IPS-18a (cell line): ENCODE data around the gene CT45A8.
"Not testable (repeated sequence)": the region's sequence is repeated elsewhere in the genome, so short reads cannot be mapped to it uniquely, and the experiment has no call there.

Experiments used
- H3K27ac ChIP-seq: one replicate; pipeline ENCODE4 v1.5.1; 2013; ENCODE audit warnings: low read length
- H3K27me3 ChIP-seq: one replicate; pipeline ENCODE4 v1.6.1; 2013; ENCODE audit warnings: mild to moderate bottlenecking, low read length; ENCODE audit not compliant: control insufficient read depth, insufficient read depth
- H3K36me3 ChIP-seq: one replicate; pipeline ENCODE4 v1.6.1; 2013; ENCODE audit warnings: low read depth, low read length; ENCODE audit not compliant: control insufficient read depth
- H3K4me1 ChIP-seq: one replicate; pipeline ENCODE4 v1.6.1; 2013; ENCODE audit warnings: low read depth, low read length; ENCODE audit not compliant: control insufficient read depth
- H3K4me3 ChIP-seq: one replicate; pipeline ENCODE4 v1.5.1; 2013; ENCODE audit warnings: low read length
- H3K9ac ChIP-seq: one replicate; pipeline ENCODE4 v1.6.1; 2013; ENCODE audit warnings: mild to moderate bottlenecking, low read length, moderate library complexity
- H3K9me3 ChIP-seq: one replicate; pipeline ENCODE4 v1.6.1; 2013; ENCODE audit warnings: low read depth, low read length; ENCODE audit not compliant: control insufficient read depth

The CT45A8 gene

DNA sequence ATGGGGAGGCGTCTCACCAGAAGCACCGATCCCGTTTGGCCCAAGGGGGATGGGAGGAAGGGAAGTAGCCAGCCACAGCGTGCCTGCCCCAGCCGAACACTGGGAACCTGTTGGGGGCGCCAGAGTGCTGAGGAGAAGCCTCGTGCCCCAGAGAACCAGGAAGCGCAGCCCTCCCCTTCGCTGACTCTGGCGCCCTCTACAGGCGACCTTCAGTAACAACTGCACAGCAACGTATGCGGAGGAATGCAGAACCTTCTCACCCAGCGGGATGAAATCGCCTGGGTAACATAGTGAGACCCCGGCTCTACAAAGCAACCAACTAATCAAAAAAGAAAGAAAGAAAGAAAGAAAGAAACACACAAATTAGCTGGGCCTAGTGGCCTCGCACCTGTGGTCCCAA lies at the start of gene CT45A8:
TSS of gene CT45A8 (minus strand) at position 101 of the 400 bp plus-strand sequence. CDS start 3,755 bp downstream, outside the sequence.
- H3K4me1 ChIP-seq, H3K4me3 ChIP-seq, H3K9me3 ChIP-seq, H3K36me3 ChIP-seq, H3K9ac ChIP-seq, H3K27me3 ChIP-seq, H3K27ac ChIP-seq: not testable (repeated sequence)

DNA sequence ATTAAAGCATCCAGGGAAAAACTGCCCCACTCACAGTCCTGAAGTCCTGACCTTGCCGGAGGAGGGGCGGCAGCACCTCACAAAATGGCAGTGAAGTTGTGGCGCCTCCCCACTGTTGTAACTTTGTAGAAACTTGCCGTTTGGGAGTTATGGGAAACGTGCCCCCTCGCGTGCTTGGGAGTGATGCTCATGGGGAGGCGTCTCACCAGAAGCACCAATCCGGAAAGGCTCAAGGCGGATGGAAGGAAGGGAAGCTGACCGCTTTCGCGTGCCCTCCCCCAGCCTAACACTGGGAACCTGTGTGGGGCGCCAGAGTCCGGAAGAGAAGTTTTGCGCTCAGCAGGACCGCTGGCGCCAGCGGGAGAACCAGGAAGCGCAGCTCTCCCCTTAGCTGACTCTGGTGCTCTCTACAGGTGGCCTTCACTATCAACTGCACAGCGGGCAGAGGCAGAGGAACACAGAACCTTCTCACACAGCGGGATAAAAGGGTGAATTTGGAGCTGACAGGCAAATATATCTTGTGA lies 39.0 kb upstream of the CT45A8 start, which contains the start of the genes CT45A10 and SAGE1:
TSS of gene CT45A10 (minus strand) at position 151 of the 524 bp plus-strand sequence. CDS start 8,100 bp downstream, outside the sequence.
TSS of gene SAGE1 (plus strand) at position 423 of the 524 bp plus-strand sequence. CDS start 2,527 bp downstream, outside the sequence.
- Histone ChIP-seq H3K4me3 (no peak within 1 kb of the TSS), H3K27ac (no peak within 1 kb of the TSS), H3K36me3 (no peaks in the 10 kb centered on the region), H3K27me3 (no peaks in the 10 kb centered on the region), H3K4me1 (no peaks in the 10 kb centered on the region), H3K9me3 (peaks cover 39% of the 10 kb centered on the region), H3K9ac (no peak within 1 kb of the TSS)

GRCh38 chrX:135892781-135893180 lies 38.4 kb upstream of the CT45A8 start:
- no peaks in the 10 kb centered on the region for H3K4me1 ChIP-seq
- H3K36me3 ChIP-seq = no peaks in the 10 kb centered on the region
- no peak overlapping the region for H3K9ac ChIP-seq
- H3K9me3 ChIP-seq = peaks cover 39% of the 10 kb centered on the region
- H3K27me3 ChIP-seq = no peaks in the 10 kb centered on the region
- H3K4me3 ChIP-seq = no peak overlapping the region
- H3K27ac ChIP-seq = no peak overlapping the region

DNA sequence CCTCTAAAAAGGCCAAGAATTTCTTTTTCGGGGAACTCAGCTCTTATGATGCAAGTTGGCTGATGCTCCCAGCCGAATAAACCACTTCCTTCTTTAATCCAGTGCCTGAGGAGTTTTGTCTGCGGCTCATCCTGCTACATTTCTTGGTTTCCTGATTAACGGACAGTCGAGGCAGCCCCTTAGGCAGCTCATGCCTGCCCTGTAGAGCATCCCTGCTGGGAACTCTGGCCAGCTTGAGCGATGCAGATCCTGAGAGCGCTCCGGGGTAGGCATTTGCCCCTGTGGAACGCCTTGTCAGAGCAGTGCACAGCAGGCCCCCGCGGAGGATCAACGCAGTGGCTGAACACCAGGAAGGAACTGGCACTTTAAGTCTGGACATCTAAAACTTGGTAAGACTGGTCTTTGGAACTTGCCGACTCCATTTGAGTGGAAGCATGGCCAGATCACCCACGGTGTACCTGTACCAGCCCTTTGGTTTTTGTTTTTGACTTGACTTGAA lies 35.8 kb upstream of the CT45A8 start:
- H3K4me1 ChIP-seq = no peaks in the 10 kb centered on the region
- no peak overlapping the region for H3K4me3 ChIP-seq
- H3K27ac ChIP-seq = no peak overlapping the region
- H3K9me3 ChIP-seq = peaks cover 26% of the 10 kb centered on the region
- H3K36me3 ChIP-seq = no peaks in the 10 kb centered on the region
- H3K9ac ChIP-seq = no peak overlapping the region
- no peaks in the 10 kb centered on the region for H3K27me3 ChIP-seq

DNA sequence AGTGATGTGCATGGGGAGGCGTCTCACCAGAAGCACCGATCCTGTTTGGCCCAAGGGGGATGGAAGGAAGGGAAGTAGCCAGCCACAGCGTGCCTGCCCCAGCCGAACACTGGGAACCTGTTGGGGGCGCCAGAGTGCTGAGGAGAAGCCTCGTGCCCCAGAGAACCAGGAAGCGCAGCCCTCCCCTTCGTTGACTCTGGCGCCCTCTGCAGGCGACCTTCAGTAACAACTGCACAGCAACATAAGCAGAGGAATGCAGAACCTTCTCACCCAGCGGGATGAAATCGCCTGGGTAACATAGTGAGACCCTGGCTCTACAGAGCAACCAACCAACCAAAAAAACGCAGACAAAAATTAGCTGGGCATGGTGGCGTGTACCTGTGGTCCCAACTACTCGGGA lies 34.6 kb upstream of the CT45A8 start:
- H3K9ac ChIP-seq, H3K36me3 ChIP-seq, H3K27ac ChIP-seq, H3K27me3 ChIP-seq, H3K4me3 ChIP-seq, H3K4me1 ChIP-seq: not testable (repeated sequence)
- peaks cover 23% of the 10 kb centered on the region for H3K9me3 ChIP-seq

GRCh38 chrX:135888230-135888629 lies 33.9 kb upstream of the CT45A8 start:
- peaks cover 21% of the 10 kb centered on the region for H3K9me3 ChIP-seq
- H3K27me3 ChIP-seq, H3K36me3 ChIP-seq, H3K9ac ChIP-seq, H3K27ac ChIP-seq, H3K4me1 ChIP-seq, H3K4me3 ChIP-seq: not testable (repeated sequence)

- H3K27me3 ChIP-seq, H3K4me3 ChIP-seq, H3K4me1 ChIP-seq, H3K36me3 ChIP-seq, H3K9ac ChIP-seq, H3K9me3 ChIP-seq, H3K27ac ChIP-seq: not testable (repeated sequence)
Observed at GRCh38 chrX:135882741-135883140, 28.4 kb upstream of the CT45A8 start.

DNA sequence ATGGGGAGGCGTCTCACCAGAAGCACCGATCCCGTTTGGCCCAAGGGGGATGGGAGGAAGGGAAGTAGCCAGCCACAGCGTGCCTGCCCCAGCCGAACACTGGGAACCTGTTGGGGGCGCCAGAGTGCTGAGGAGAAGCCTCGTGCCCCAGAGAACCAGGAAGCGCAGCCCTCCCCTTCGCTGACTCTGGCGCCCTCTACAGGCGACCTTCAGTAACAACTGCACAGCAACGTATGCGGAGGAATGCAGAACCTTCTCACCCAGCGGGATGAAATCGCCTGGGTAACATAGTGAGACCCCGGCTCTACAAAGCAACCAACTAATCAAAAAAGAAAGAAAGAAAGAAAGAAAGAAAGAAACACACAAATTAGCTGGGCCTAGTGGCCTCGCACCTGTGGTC lies 17.4 kb upstream of the CT45A8 start, which contains the start of gene CT45A9:
TSS of gene CT45A9 (minus strand) at position 101 of the 400 bp plus-strand sequence. CDS start 3,751 bp downstream, outside the sequence.
- not testable (repeated sequence) for H3K4me1 ChIP-seq, H3K27me3 ChIP-seq, H3K36me3 ChIP-seq, H3K4me3 ChIP-seq, H3K9ac ChIP-seq, H3K27ac ChIP-seq, H3K9me3 ChIP-seq

- not testable (repeated sequence) for H3K27me3 ChIP-seq, H3K27ac ChIP-seq, H3K9me3 ChIP-seq, H3K36me3 ChIP-seq, H3K4me3 ChIP-seq, H3K9ac ChIP-seq, H3K4me1 ChIP-seq
Observed at GRCh38 chrX:135837180-135837579, 17.2 kb downstream of the CT45A8 start, which contains the start of gene CT45A7. Gene CT45A7 (minus strand): TSS chrX:135837280. CDS start chrX:135833533, 3,747 bp downstream.

DNA sequence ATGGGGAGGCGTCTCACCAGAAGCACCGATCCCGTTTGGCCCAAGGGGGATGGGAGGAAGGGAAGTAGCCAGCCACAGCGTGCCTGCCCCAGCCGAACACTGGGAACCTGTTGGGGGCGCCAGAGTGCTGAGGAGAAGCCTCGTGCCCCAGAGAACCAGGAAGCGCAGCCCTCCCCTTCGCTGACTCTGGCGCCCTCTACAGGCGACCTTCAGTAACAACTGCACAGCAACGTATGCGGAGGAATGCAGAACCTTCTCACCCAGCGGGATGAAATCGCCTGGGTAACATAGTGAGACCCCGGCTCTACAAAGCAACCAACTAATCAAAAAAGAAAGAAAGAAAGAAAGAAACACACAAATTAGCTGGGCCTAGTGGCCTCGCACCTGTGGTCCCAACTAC lies 34.4 kb downstream of the CT45A8 start, which contains the start of gene CT45A2:
TSS of gene CT45A2 (minus strand) at position 101 of the 400 bp plus-strand sequence. CDS start 3,747 bp downstream, outside the sequence.
- H3K36me3 ChIP-seq, H3K9me3 ChIP-seq, H3K27me3 ChIP-seq, H3K4me3 ChIP-seq, H3K27ac ChIP-seq, H3K9ac ChIP-seq, H3K4me1 ChIP-seq: not testable (repeated sequence)

GRCh38 chrX:135802687-135803086 lies 51.7 kb downstream of the CT45A8 start, which contains the start of gene CT45A6:
Gene CT45A6 (minus strand): TSS chrX:135802787. CDS start chrX:135798993, 3,794 bp downstream.
- H3K9ac ChIP-seq, H3K27me3 ChIP-seq, H3K36me3 ChIP-seq, H3K4me1 ChIP-seq, H3K4me3 ChIP-seq, H3K27ac ChIP-seq, H3K9me3 ChIP-seq: not testable (repeated sequence)
